Measurements from ENCODE around the gene CNTN5.

The CNTN5 gene

GRCh38 chr11:100383357-100383865 is 1362.7 kb downstream of the CNTN5 start:
- no peaks in the 10 kb centered on the region for H3K36me3 ChIP-seq (ENCODE audit: control insufficient read depth in 1 of 2, insufficient read depth in 2 of 2, low read length in 2 of 2)
- H4K91ac ChIP-seq (ENCODE audit: low read depth, low read length) = peak overlapping the region; percentile 70
- no peak overlapping the region for H3K4me3 ChIP-seq (ENCODE audit: low read depth, low read length)
- peak overlapping the region; percentile 4 for H2BK120ac ChIP-seq (ENCODE audit: insufficient read depth, low read length, poor library complexity)
- H3K79me2 ChIP-seq (ENCODE audit: control insufficient read depth, insufficient read depth, low read length, poor library complexity) = no peaks in the 10 kb centered on the region
- no peak overlapping the region for H3K9ac ChIP-seq (ENCODE audit: low read length)
- peak overlapping the region; percentile 11 for H2BK5ac ChIP-seq (ENCODE audit: low read depth, low read length, poor library complexity)
- peaks cover 10% of the 10 kb centered on the region for H3K79me1 ChIP-seq (ENCODE audit: low read length)
- peak overlapping the region; percentile 21 for H2BK12ac ChIP-seq (ENCODE audit: low read length)
- peak overlapping the region; percentile 22 for H4K8ac ChIP-seq (ENCODE audit: low read depth, low read length)
- peak overlapping the region; percentile 14 for H3K4me2 ChIP-seq (ENCODE audit: low read length)
- H4K12ac ChIP-seq (ENCODE audit: low read depth, low read length) = no peak overlapping the region
- H3K4me1 ChIP-seq (ENCODE audit: control insufficient read depth in 1 of 2, insufficient read depth in 2 of 2, low read length in 2 of 2) = peaks cover 11 to 13% of the 10 kb centered on the region in 2 experiments
- H3K14ac ChIP-seq (ENCODE audit: low read length) = peak overlapping the region; percentile 45
- H3K18ac ChIP-seq (ENCODE audit: low read length) = peak overlapping the region; percentile 51
- no peak overlapping the region for H2AFZ ChIP-seq (ENCODE audit: insufficient read depth, low read length, poor library complexity)
- no peaks in the 10 kb centered on the region for H3K27me3 ChIP-seq (ENCODE audit: insufficient read depth, low read length)
- no CpG with 5 or more reads among the region's 7 CpGs for WGBS (ENCODE audit: extremely low coverage, insufficient coverage, insufficient read length)
- no peak for DNase-seq
- peak overlapping the region; percentile 42 for H3K27ac ChIP-seq (ENCODE audit: low read depth, low read length)
- H3K4ac ChIP-seq (ENCODE audit: low read depth, low read length) = no peak overlapping the region
- no peak overlapping the region for H3K23ac ChIP-seq (ENCODE audit: low read length)
- no peak overlapping the region for H2AK5ac ChIP-seq (ENCODE audit: low read length)
- no peaks in the 10 kb centered on the region for H3K9me3 ChIP-seq (ENCODE audit: insufficient read depth, low read depth, low read length)

- no peaks in the 10 kb centered on the region for H3K4me1 ChIP-seq (ENCODE audit: control insufficient read depth in 1 of 2, insufficient read depth in 2 of 2, low read length in 2 of 2)
- no peak overlapping the region for H3K4me2 ChIP-seq (ENCODE audit: low read length)
- H3K4ac ChIP-seq (ENCODE audit: low read depth, low read length) = no peak overlapping the region
- H2AFZ ChIP-seq (ENCODE audit: insufficient read depth, low read length, poor library complexity) = no peak overlapping the region
- no peak overlapping the region for H3K9ac ChIP-seq (ENCODE audit: low read length)
- no peak overlapping the region for H3K18ac ChIP-seq (ENCODE audit: low read length)
- no peak overlapping the region for H2AK5ac ChIP-seq (ENCODE audit: low read length)
- H4K8ac ChIP-seq (ENCODE audit: low read depth, low read length) = no peak overlapping the region
- no peak overlapping the region for H3K14ac ChIP-seq (ENCODE audit: low read length)
- no peaks in the 10 kb centered on the region for H3K36me3 ChIP-seq (ENCODE audit: control insufficient read depth in 1 of 2, insufficient read depth in 2 of 2, low read length in 2 of 2)
- no peaks in the 10 kb centered on the region for H3K79me2 ChIP-seq (ENCODE audit: control insufficient read depth, insufficient read depth, low read length, poor library complexity)
- H4K91ac ChIP-seq (ENCODE audit: low read depth, low read length) = no peak overlapping the region
- H2BK12ac ChIP-seq (ENCODE audit: low read length) = no peak overlapping the region
- H3K79me1 ChIP-seq (ENCODE audit: low read length) = no peaks in the 10 kb centered on the region
- H3K4me3 ChIP-seq (ENCODE audit: low read depth, low read length) = no peak overlapping the region
- no peak overlapping the region for H2BK120ac ChIP-seq (ENCODE audit: insufficient read depth, low read length, poor library complexity)
- no CpG with 5 or more reads among the region's 3 CpGs for WGBS (ENCODE audit: extremely low coverage, insufficient coverage, insufficient read length)
- no peak overlapping the region for H3K23ac ChIP-seq (ENCODE audit: low read length)
- H2BK5ac ChIP-seq (ENCODE audit: low read depth, low read length, poor library complexity) = no peak overlapping the region
- no peak overlapping the region for H3K27ac ChIP-seq (ENCODE audit: low read depth, low read length)
- no peaks in the 10 kb centered on the region for H3K9me3 ChIP-seq (ENCODE audit: insufficient read depth, low read depth, low read length)
- no peak overlapping the region for H4K12ac ChIP-seq (ENCODE audit: low read depth, low read length)
- DNase-seq = no peak
- no peaks in the 10 kb centered on the region for H3K27me3 ChIP-seq (ENCODE audit: insufficient read depth, low read length)
These were observed 1375.5 kb downstream of the CNTN5 start for GRCh38 chr11:100396266-100396665.

- H3K27me3 ChIP-seq (ENCODE audit: insufficient read depth, low read length) = no peaks in the 10 kb centered on the region
- no peak overlapping the region for H3K27ac ChIP-seq (ENCODE audit: low read depth, low read length)
- no peak overlapping the region for H3K14ac ChIP-seq (ENCODE audit: low read length)
- WGBS (ENCODE audit: extremely low coverage, insufficient coverage, insufficient read length) = no CpG with 5 or more reads among the region's 3 CpGs
- H3K36me3 ChIP-seq (ENCODE audit: control insufficient read depth in 1 of 2, insufficient read depth in 2 of 2, low read length in 2 of 2) = no peaks in the 10 kb centered on the region
- H3K4ac ChIP-seq (ENCODE audit: low read depth, low read length) = no peak overlapping the region
- H3K18ac ChIP-seq (ENCODE audit: low read length) = no peak overlapping the region
- no peak overlapping the region for H4K8ac ChIP-seq (ENCODE audit: low read depth, low read length)
- no peak overlapping the region for H3K4me2 ChIP-seq (ENCODE audit: low read length)
- H3K23ac ChIP-seq (ENCODE audit: low read length) = no peak overlapping the region
- no peak overlapping the region for H3K4me3 ChIP-seq (ENCODE audit: low read depth, low read length)
- no peaks in the 10 kb centered on the region for H3K4me1 ChIP-seq (ENCODE audit: control insufficient read depth in 1 of 2, insufficient read depth in 2 of 2, low read length in 2 of 2)
- H3K79me1 ChIP-seq (ENCODE audit: low read length) = no peaks in the 10 kb centered on the region
- H3K9me3 ChIP-seq (ENCODE audit: insufficient read depth, low read depth, low read length) = no peaks in the 10 kb centered on the region
- no peak for DNase-seq
- no peak overlapping the region for H2AK5ac ChIP-seq (ENCODE audit: low read length)
- no peak overlapping the region for H3K9ac ChIP-seq (ENCODE audit: low read length)
- no peak overlapping the region for H2AFZ ChIP-seq (ENCODE audit: insufficient read depth, low read length, poor library complexity)
- H3K79me2 ChIP-seq (ENCODE audit: control insufficient read depth, insufficient read depth, low read length, poor library complexity) = no peaks in the 10 kb centered on the region
- no peak overlapping the region for H2BK120ac ChIP-seq (ENCODE audit: insufficient read depth, low read length, poor library complexity)
- H4K91ac ChIP-seq (ENCODE audit: low read depth, low read length) = no peak overlapping the region
- H4K12ac ChIP-seq (ENCODE audit: low read depth, low read length) = no peak overlapping the region
- H2BK5ac ChIP-seq (ENCODE audit: low read depth, low read length, poor library complexity) = no peak overlapping the region
- no peak overlapping the region for H2BK12ac ChIP-seq (ENCODE audit: low read length)
These were observed 1376.7 kb downstream of the CNTN5 start for GRCh38 chr11:100397401-100397800.

GRCh38 chr11:100403816-100404215 is 1383.1 kb downstream of the CNTN5 start:
- Histone ChIP-seq H3K14ac (ENCODE audit: low read length) (no peak overlapping the region), H3K27me3 (ENCODE audit: insufficient read depth, low read length) (no peaks in the 10 kb centered on the region), H3K79me2 (ENCODE audit: control insufficient read depth, insufficient read depth, low read length, poor library complexity) (no peaks in the 10 kb centered on the region), H3K4ac (ENCODE audit: low read depth, low read length) (no peak overlapping the region), H2AFZ (ENCODE audit: insufficient read depth, low read length, poor library complexity) (no peak overlapping the region), H3K27ac (ENCODE audit: low read depth, low read length) (no peak overlapping the region), H3K36me3 (ENCODE audit: control insufficient read depth in 1 of 2, insufficient read depth in 2 of 2, low read length in 2 of 2) (no peaks in the 10 kb centered on the region), H3K79me1 (ENCODE audit: low read length) (peaks cover 6% of the 10 kb centered on the region), H3K23ac (ENCODE audit: low read length) (no peak overlapping the region), H3K9ac (ENCODE audit: low read length) (no peak overlapping the region), H3K4me1 (ENCODE audit: control insufficient read depth in 1 of 2, insufficient read depth in 2 of 2, low read length in 2 of 2) (peaks cover 0 to 2% of the 10 kb centered on the region in 2 experiments), H3K4me3 (ENCODE audit: low read depth, low read length) (no peak overlapping the region), H3K9me3 (ENCODE audit: insufficient read depth, low read depth, low read length) (peaks cover 6% of the 10 kb centered on the region), H2BK120ac (ENCODE audit: insufficient read depth, low read length, poor library complexity) (no peak overlapping the region), H4K91ac (ENCODE audit: low read depth, low read length) (no peak overlapping the region), H2AK5ac (ENCODE audit: low read length) (no peak overlapping the region), H3K18ac (ENCODE audit: low read length) (no peak overlapping the region), H4K12ac (ENCODE audit: low read depth, low read length) (no peak overlapping the region), H2BK5ac (ENCODE audit: low read depth, low read length, poor library complexity) (no peak overlapping the region), H2BK12ac (ENCODE audit: low read length) (no peak overlapping the region), H4K8ac (ENCODE audit: low read depth, low read length) (no peak overlapping the region), H3K4me2 (ENCODE audit: low read length) (no peak overlapping the region)
- DNase-seq = peak in 1 of 2 donors; percentile 54
- no CpG with 5 or more reads among the region's 2 CpGs for WGBS (ENCODE audit: extremely low coverage, insufficient coverage, insufficient read length)
